HCT116 (cell line): ENCODE results near the gene TMEM80. TPM values are rescaled to one million over a fixed set of nuclear protein-coding genes. Genes with fewer than 3 reads are reported as not detected.

Experiments used
- ATAC-seq: fragments of 200-7000 bp; cut with Tn5 transposase; 2 replicates; pipeline ENCODE4 v1.9.1; 2020; ENCODE audit warnings: mild to moderate bottlenecking, moderate library complexity
- BruUV-seq: library from RNA; stranded (reverse); fragments of 400-500 nt; replicated peaks from 2 replicates; lab custom pipeline; 2021; lab: Mats Ljungman, UMichigan
- CTCF ChIA-PET: fragments of 300-600 bp; sonication (Branson Sonifier 250); formaldehyde crosslinking; loops from one replicate; lab custom pipeline; 2021; ENCODE audit warnings: antibody characterized with exemption; lab: Charles Lee
- POLR2A ChIA-PET: fragments of 300-600, 350-600 bp; sonication (Branson Sonifier 250); formaldehyde crosslinking; loops from one replicate; lab custom pipeline; 2021; ENCODE audit warnings: antibody characterized with exemption; lab: Charles Lee
- RAD21 ChIA-PET, 2 experiments: fragments of 300-600 bp; sonication (Branson Sonifier 250); formaldehyde crosslinking; loops; one replicate each; lab custom pipeline; 2023; ENCODE audit warnings: low total read pairs in 2 of 2; ENCODE audit not compliant: uncharacterized antibody in 2 of 2, unreplicated experiment in 2 of 2, low non-redundant PET in 1 of 2; lab: Charles Lee
- DNase-seq: peaks from one replicate; pipeline ENCODE4 v3.0.0-alpha.2; 2010; ENCODE audit warnings: low read depth, low spot score
- H2AFZ ChIP-seq: fragments of 200-600 bp; shearing (Covaris generic), sonication (generic); 2 replicates; pipeline ENCODE4 v1.6.1; 2017; ENCODE audit warnings: low read depth, mixed run types, mixed read lengths, antibody characterized with exemption, low read length; ENCODE audit not compliant: poor library complexity, severe bottlenecking
- H3K27ac ChIP-seq: 2 replicates; pipeline ENCODE4 v1.5.1; 2012; ENCODE audit warnings: low read depth, low read length
- H3K27me3 ChIP-seq: fragments of 200-600 bp; sonication (generic); 2 replicates; pipeline ENCODE4 v1.6.1; 2016; ENCODE audit warnings: mixed run types, low read length, mixed read lengths; ENCODE audit not compliant: insufficient read depth
- H3K36me3 ChIP-seq, 2 experiments: fragments of 200-500 bp in 1 of 2; fragments of 200-600 bp in 1 of 2; sonication (Bioruptor generic) in 1 of 2; sonication (generic) in 1 of 2; 2 replicates each; pipeline versions ENCODE4 v1.5.1 to v1.6.1; 2014 to 2016; ENCODE audit warnings: low read length in 2 of 2, inconsistent platforms in 1 of 2, mixed read lengths in 1 of 2, mixed run types in 1 of 2; ENCODE audit not compliant: insufficient read depth in 2 of 2, control insufficient read depth in 1 of 2
- H3K4me1 ChIP-seq, 2 experiments: fragments of 200-600 bp in 1 of 2; sonication (generic) in 1 of 2; 2 replicates each; pipeline versions ENCODE4 v1.5.1 to v1.6.1; 2012 to 2017; ENCODE audit warnings: low read length in 2 of 2, inconsistent platforms in 1 of 2, mild to moderate bottlenecking in 1 of 2, mixed read lengths in 1 of 2, mixed run types in 1 of 2, moderate library complexity in 1 of 2; ENCODE audit not compliant: insufficient read depth in 2 of 2, control insufficient read depth in 1 of 2
- H3K4me2 ChIP-seq: fragments of 200-600 bp; sonication (generic); 2 replicates; pipeline ENCODE4 v1.6.1; 2017; ENCODE audit warnings: mixed run types, low read length, mixed read lengths
- H3K4me3 ChIP-seq, 2 experiments: fragments of 200-600 bp in 1 of 2; sonication (generic) in 1 of 2; replicated peaks in 1 of 2; 2 replicates each; pipeline ENCODE4 v1.5.1; 2011 to 2016; ENCODE audit warnings: low read length in 2 of 2, control low read depth in 1 of 2, low read depth in 1 of 2, mild to moderate bottlenecking in 1 of 2, mixed read lengths in 1 of 2, mixed run types in 1 of 2
- H3K79me2 ChIP-seq: fragments of 200-600 bp; sonication (generic); 2 replicates; pipeline ENCODE4 v1.6.1; 2017; ENCODE audit warnings: mild to moderate bottlenecking, mixed run types, low read length, moderate library complexity, mixed read lengths; ENCODE audit not compliant: insufficient read depth
- H3K9ac ChIP-seq: fragments of 200-600 bp; sonication (generic); 2 replicates; pipeline ENCODE4 v1.6.1; 2016; ENCODE audit warnings: low read length, mixed read lengths
- H3K9me2 ChIP-seq: fragments of 200-600 bp; sonication (generic), shearing (Covaris generic); 2 replicates; pipeline ENCODE4 v1.6.1; 2017; ENCODE audit warnings: mixed run types, mild to moderate bottlenecking, moderate library complexity; ENCODE audit not compliant: insufficient read depth
- H3K9me3 ChIP-seq, 2 experiments: fragments of 200-500 bp in 1 of 2; fragments of 200-600 bp in 1 of 2; sonication (Bioruptor generic) in 1 of 2; sonication (generic) in 1 of 2; 2 replicates each; pipeline ENCODE4 v1.6.1; 2014 to 2017; ENCODE audit warnings: low read length in 2 of 2, mixed read lengths in 2 of 2, inconsistent platforms in 1 of 2, low read depth in 1 of 2, mild to moderate bottlenecking in 1 of 2, mixed run types in 1 of 2, moderate library complexity in 1 of 2; ENCODE audit not compliant: control insufficient read depth in 1 of 2, insufficient read depth in 1 of 2
- H4K20me1 ChIP-seq: fragments of 200-600 bp; sonication (generic), shearing (Covaris generic); 2 replicates; pipeline ENCODE4 v1.6.1; 2017; ENCODE audit warnings: mixed run types, mild to moderate bottlenecking, moderate library complexity; ENCODE audit not compliant: insufficient read depth
- ATF3 ChIP-seq: IDR thresholded peaks from 2 replicates; pipeline ENCODE4 v1.6.1; 2012
- CBX3 ChIP-seq: IDR thresholded peaks from 2 replicates; pipeline ENCODE4 v1.6.1; 2012; ENCODE audit warnings: low read depth
- CEBPB ChIP-seq: IDR thresholded peaks from 2 replicates; pipeline ENCODE4 v1.6.1; 2012; ENCODE audit warnings: low read depth
- EZH2 ChIP-seq: fragments of 200-600 bp; sonication (generic); IDR thresholded peaks from 2 replicates; pipeline ENCODE4 v1.6.1; 2017; ENCODE audit warnings: antibody characterized with exemption, mixed run types
- EZH2phosphoT487 ChIP-seq: fragments of 200-600 bp; IDR thresholded peaks from 2 replicates; pipeline ENCODE4 v1.6.1; 2018; ENCODE audit warnings: antibody characterized with exemption, borderline replicate concordance
- FOSL1 ChIP-seq: IDR thresholded peaks from 2 replicates; pipeline ENCODE4 v1.6.1; 2012; ENCODE audit warnings: low read depth
- JUND ChIP-seq: IDR thresholded peaks from 2 replicates; pipeline ENCODE4 v1.6.1; 2012
- POLR2A ChIP-seq: IDR thresholded peaks from 2 replicates; pipeline ENCODE4 v1.7.0; 2011; ENCODE audit warnings: borderline replicate concordance; ENCODE audit not compliant: insufficient read depth, insufficient read length; ENCODE audit errors: extremely low read depth
- POLR2AphosphoS5 ChIP-seq: IDR thresholded peaks from 2 replicates; pipeline ENCODE4 v1.6.1; 2011; ENCODE audit warnings: mild to moderate bottlenecking, low read depth, low read length, moderate library complexity
- SP1 ChIP-seq: IDR thresholded peaks from 2 replicates; pipeline ENCODE4 v1.6.1; 2012; ENCODE audit warnings: low read depth
- SRF ChIP-seq: IDR thresholded peaks from 2 replicates; pipeline ENCODE4 v1.6.1; 2012; ENCODE audit warnings: low read depth
- ZFX ChIP-seq: fragments of 450-650 bp; IDR thresholded peaks from 2 replicates; pipeline ENCODE4 v1.6.1; 2017
- intact Hi-C: fragments of 100-400 bp; cut with micrococcal nuclease; formaldehyde crosslinking; loops from 2 replicates; pipeline ENCODE4 v1.10.0; 2022
- total RNA-seq: library from RNA; stranded (reverse); gene quantifications from one replicate; pipeline ENCODE4 v1.2.1, GENCODE V29; 2021; ENCODE audit not compliant: unreplicated experiment
- TF ChIP-seq, protein P1 (sequence below): IDR thresholded peaks from 2 replicates; pipeline ENCODE4 v1.6.1; 2012; ENCODE audit warnings: low read depth

The TMEM80 gene
- total RNA-seq, 1 experiment from 2014 or later: 18.4 TPM

GRCh38 chr11:724049-724777 is 28.6 kb downstream of the TMEM80 start:
- no peaks in the 10 kb centered on the region for H3K27me3 ChIP-seq
- no peaks in the 10 kb centered on the region for H3K9me3 ChIP-seq
- H3K4me2 ChIP-seq: no peak overlapping the region
- H3K9ac ChIP-seq: no peak overlapping the region
- CTCF ChIA-PET: no interaction called here
- no peak for ATAC-seq
- peaks cover 7 to 34% of the 10 kb centered on the region in 2 experiments; a peak in 3 of 4 replicates for H3K4me1 ChIP-seq
- POLR2A ChIA-PET: no interaction called here
- H2AFZ ChIP-seq: no peak overlapping the region
- H3K27ac ChIP-seq: no peak overlapping the region; the same call in 1 of the 2 replicates
- DNase-seq: no peak
- RAD21 ChIA-PET: no interaction called here
- no peaks in the 10 kb centered on the region for H4K20me1 ChIP-seq
- no peaks in the 10 kb centered on the region for H3K79me2 ChIP-seq
- TF ChIP-seq ZFX (no peak), JUND (no peak)
- TF ChIP-seq, protein P1, sequence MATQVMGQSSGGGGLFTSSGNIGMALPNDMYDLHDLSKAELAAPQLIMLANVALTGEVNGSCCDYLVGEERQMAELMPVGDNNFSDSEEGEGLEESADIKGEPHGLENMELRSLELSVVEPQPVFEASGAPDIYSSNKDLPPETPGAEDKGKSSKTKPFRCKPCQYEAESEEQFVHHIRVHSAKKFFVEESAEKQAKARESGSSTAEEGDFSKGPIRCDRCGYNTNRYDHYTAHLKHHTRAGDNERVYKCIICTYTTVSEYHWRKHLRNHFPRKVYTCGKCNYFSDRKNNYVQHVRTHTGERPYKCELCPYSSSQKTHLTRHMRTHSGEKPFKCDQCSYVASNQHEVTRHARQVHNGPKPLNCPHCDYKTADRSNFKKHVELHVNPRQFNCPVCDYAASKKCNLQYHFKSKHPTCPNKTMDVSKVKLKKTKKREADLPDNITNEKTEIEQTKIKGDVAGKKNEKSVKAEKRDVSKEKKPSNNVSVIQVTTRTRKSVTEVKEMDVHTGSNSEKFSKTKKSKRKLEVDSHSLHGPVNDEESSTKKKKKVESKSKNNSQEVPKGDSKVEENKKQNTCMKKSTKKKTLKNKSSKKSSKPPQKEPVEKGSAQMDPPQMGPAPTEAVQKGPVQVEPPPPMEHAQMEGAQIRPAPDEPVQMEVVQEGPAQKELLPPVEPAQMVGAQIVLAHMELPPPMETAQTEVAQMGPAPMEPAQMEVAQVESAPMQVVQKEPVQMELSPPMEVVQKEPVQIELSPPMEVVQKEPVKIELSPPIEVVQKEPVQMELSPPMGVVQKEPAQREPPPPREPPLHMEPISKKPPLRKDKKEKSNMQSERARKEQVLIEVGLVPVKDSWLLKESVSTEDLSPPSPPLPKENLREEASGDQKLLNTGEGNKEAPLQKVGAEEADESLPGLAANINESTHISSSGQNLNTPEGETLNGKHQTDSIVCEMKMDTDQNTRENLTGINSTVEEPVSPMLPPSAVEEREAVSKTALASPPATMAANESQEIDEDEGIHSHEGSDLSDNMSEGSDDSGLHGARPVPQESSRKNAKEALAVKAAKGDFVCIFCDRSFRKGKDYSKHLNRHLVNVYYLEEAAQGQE: no peak
- BruUV-seq: no TSS peak
- no peaks in the 10 kb centered on the region for H3K9me2 ChIP-seq
- no peak overlapping the region for H3K4me3 ChIP-seq
- peaks cover 3 to 11% of the 10 kb centered on the region in 2 experiments; a peak in 2 of 4 replicates for H3K36me3 ChIP-seq
- intact Hi-C loops: no loop called here

GRCh38 chr11:724778-725386 is 29.3 kb downstream of the TMEM80 start:
- Histone ChIP-seq H3K79me2 (no peaks in the 10 kb centered on the region), H3K4me2 (no peak overlapping the region), H2AFZ (no peak overlapping the region), H3K4me1 (peaks cover 7 to 34% of the 10 kb centered on the region in 2 experiments; a peak in 3 of 4 replicates), H3K27ac (no peak overlapping the region), H3K9me3 (no peaks in the 10 kb centered on the region), H4K20me1 (no peaks in the 10 kb centered on the region), H3K4me3 (no peak overlapping the region), H3K36me3 (peaks cover 3 to 11% of the 10 kb centered on the region in 2 experiments; a peak in 2 of 4 replicates), H3K9me2 (no peaks in the 10 kb centered on the region), H3K9ac (no peak overlapping the region), H3K27me3 (no peaks in the 10 kb centered on the region)
- ChIA-PET POLR2A (no interaction called here), RAD21 (no interaction called here), CTCF (no interaction called here)
- no peak for DNase-seq
- no peak for ATAC-seq
- intact Hi-C loops: no loop called here
- no TSS peak for BruUV-seq
- no peak for TF ChIP-seq CEBPB
- no peak for TF ChIP-seq EZH2
- TF ChIP-seq POLR2AphosphoS5: no peak
- TF ChIP-seq SRF: no peak
- no peak for TF ChIP-seq EZH2phosphoT487
- TF ChIP-seq ATF3: no peak
- TF ChIP-seq, protein P1: no peak
- no peak for TF ChIP-seq POLR2A
- no peak for TF ChIP-seq CBX3
- no peak for TF ChIP-seq FOSL1
- no peak for TF ChIP-seq SP1
